SIG-M5 (cell line): ENCODE data around the gene PCDHGA12.
"Not testable (repeated sequence)": the region's sequence is repeated elsewhere in the genome, so short reads cannot be mapped to it uniquely, and the experiment has no call there.

ENCODE experiments used
- DNase-seq: peaks from one replicate; lab custom pipeline; 2025; lab: John Stamatoyannopoulos, UW

PCDHGA12 gene

GRCh38 chr5:141407790-141408505 is 22.4 kb upstream of the PCDHGA12 start, which contains the start of gene PCDHGB6:
TSS of gene PCDHGB6 (plus strand) at chr5:141408021. CDS start at chr5:141408203, 182 bp downstream.
- not testable (repeated sequence) for DNase-seq

- DNase-seq, result no peak
Observed at GRCh38 chr5:141409598-141410306, 20.6 kb upstream of the PCDHGA12 start.

GRCh38 chr5:141411575-141411974 is 18.7 kb upstream of the PCDHGA12 start:
- DNase-seq, result no peak

GRCh38 chr5:141412854-141413539 is 17.3 kb upstream of the PCDHGA12 start, which contains the start of gene PCDHGA10:
TSS of gene PCDHGA10 (plus strand) at chr5:141412987. CDS start at chr5:141413176, 189 bp downstream.
- DNase-seq, result no peak

- DNase-seq, result no peak
Observed at GRCh38 chr5:141413540-141414069, 16.7 kb upstream of the PCDHGA12 start.

- not testable (repeated sequence) for DNase-seq
Observed at GRCh38 chr5:141414548-141415274, 15.6 kb upstream of the PCDHGA12 start.

- DNase-seq, result not testable (repeated sequence)
Observed at GRCh38 chr5:141415275-141415618, 15.1 kb upstream of the PCDHGA12 start.

GRCh38 chr5:141417494-141418172 is 12.7 kb upstream of the PCDHGA12 start, which contains the start of gene PCDHGB7:
TSS of gene PCDHGB7 (plus strand) at chr5:141417677. CDS start at chr5:141417860, 183 bp downstream.
- not testable (repeated sequence) for DNase-seq

GRCh38 chr5:141419074-141419880 is 11.0 kb upstream of the PCDHGA12 start:
- no peak for DNase-seq

GRCh38 chr5:141420855-141421488 is 9.3 kb upstream of the PCDHGA12 start, which contains the start of gene PCDHGA11:
TSS of gene PCDHGA11 (plus strand) at chr5:141421051. CDS start at chr5:141421228, 177 bp downstream.
- no peak for DNase-seq

GRCh38 chr5:141421489-141421855 is 8.8 kb upstream of the PCDHGA12 start:
- no peak for DNase-seq

GRCh38 chr5:141422742-141423291 is 7.5 kb upstream of the PCDHGA12 start:
- DNase-seq, result no peak

GRCh38 chr5:141427783-141428426 is 2.4 kb upstream of the PCDHGA12 start:
- DNase-seq, result no peak

GRCh38 chr5:141431286-141431685 is 979 bp downstream of the PCDHGA12 start:
- DNase-seq, result no peak

GRCh38 chr5:141432308-141432707 is 2.0 kb downstream of the PCDHGA12 start:
- not testable (repeated sequence) for DNase-seq

GRCh38 chr5:141432726-141433125 is 2.4 kb downstream of the PCDHGA12 start:
- not testable (repeated sequence) for DNase-seq

GRCh38 chr5:141434006-141434405 is 3.7 kb downstream of the PCDHGA12 start:
- no peak for DNase-seq

GRCh38 chr5:141437221-141437620 is 6.9 kb downstream of the PCDHGA12 start:
- DNase-seq, result no peak
